ENCODE data around the gene ESM1. TPM values are rescaled to one million over a fixed set of nuclear protein-coding genes. Genes with fewer than 3 reads are reported as not detected.

The ESM1 gene
- total and polyA plus RNA-seq, 4 donors, result 0.08 to 0.28 TPM; not detected in 2

GRCh38 chr5:54969242-54969641 lies 16.2 kb downstream of the ESM1 start (continued):
- TF ChIP-seq REST (IDR thresholded peaks at IDR 0.05), result no peak
- no peak for TF ChIP-seq FOXA2 (IDR thresholded peaks at IDR 0.05)

- peaks cover 0 to 1% (median 0%) of the 10 kb centered on the region in 4 donors for H3K9me3 ChIP-seq (ENCODE audit: control insufficient read depth in 4 of 4, low read length in 3 of 4)
- H3K4me1 ChIP-seq (ENCODE audit: control insufficient read depth in 4 of 4, insufficient read depth in 4 of 4, low read length in 3 of 4), result no peaks in the 10 kb centered on the region
- DNase-seq (ENCODE audit: low spot score), result no peak
- H3K27ac ChIP-seq (ENCODE audit: low read depth in 1 of 2, low read length in 2 of 2), result no peak overlapping the region
- 67% methylated on average over 3 of the region's 3 CpGs for WGBS
- TF ChIP-seq SP1 (IDR thresholded peaks at IDR 0.05), result no peak
- TF ChIP-seq RAD21 (IDR thresholded peaks at IDR 0.05), result no peak
- TF ChIP-seq HNF4A (conservative IDR thresholded peaks at IDR 0.05), result no peak
- TF ChIP-seq MAX (IDR thresholded peaks at IDR 0.05), result no peak
- no peak for TF ChIP-seq RXRA (IDR thresholded peaks at IDR 0.05)
- no peak for TF ChIP-seq FOXA2 (IDR thresholded peaks at IDR 0.05)
- no peak for TF ChIP-seq CTCF (IDR thresholded peaks at IDR 0.05; ENCODE audit: low read depth, low read length, missing input control)
- TF ChIP-seq EGR1 (IDR thresholded peaks at IDR 0.05; ENCODE audit: low read depth in 2 of 2), result no peak
- no peak for TF ChIP-seq JUND (IDR thresholded peaks at IDR 0.05)
- TF ChIP-seq FOXA1 (IDR thresholded peaks at IDR 0.05), result no peak
- no peak for TF ChIP-seq TAF1 (conservative IDR thresholded peaks at IDR 0.05)
- no peaks in the 10 kb centered on the region for H3K36me3 ChIP-seq (ENCODE audit: control insufficient read depth in 4 of 4, insufficient read depth in 3 of 4, low read depth in 1 of 4, low read length in 3 of 4)
- H3K4me3 ChIP-seq (ENCODE audit: low read depth in 1 of 3, low read length in 3 of 3), result no peak overlapping the region
- peaks cover 0 to 3% (median 0%) of the 10 kb centered on the region in 4 donors for H3K27me3 ChIP-seq (ENCODE audit: control insufficient read depth in 4 of 4, insufficient read depth in 4 of 4, low read length in 3 of 4)
- no peak overlapping the region for H3K9ac ChIP-seq (ENCODE audit: low read depth in 1 of 2, low read length in 2 of 2)
Measured at GRCh38 chr5:54965806-54966205, 19.6 kb downstream of the ESM1 start.

GRCh38 chr5:54964405-54964804 lies 21.0 kb downstream of the ESM1 start:
- H3K9me3 ChIP-seq (ENCODE audit: control insufficient read depth in 4 of 4, low read length in 3 of 4), result peaks cover 0 to 1% (median 0%) of the 10 kb centered on the region in 4 donors
- DNase-seq (ENCODE audit: low spot score), result no peak
- no peaks in the 10 kb centered on the region for H3K4me1 ChIP-seq (ENCODE audit: control insufficient read depth in 4 of 4, insufficient read depth in 4 of 4, low read length in 3 of 4)
- no peak overlapping the region for H3K9ac ChIP-seq (ENCODE audit: low read depth in 1 of 2, low read length in 2 of 2)
- H3K36me3 ChIP-seq (ENCODE audit: control insufficient read depth in 4 of 4, insufficient read depth in 3 of 4, low read depth in 1 of 4, low read length in 3 of 4), result no peaks in the 10 kb centered on the region
- TF ChIP-seq RAD21 (IDR thresholded peaks at IDR 0.05) (no peak), RXRA (IDR thresholded peaks at IDR 0.05) (no peak), TAF1 (conservative IDR thresholded peaks at IDR 0.05) (no peak), NR2F2 (IDR thresholded peaks at IDR 0.05) (no peak), REST (IDR thresholded peaks at IDR 0.05) (no peak), ATF3 (IDR thresholded peaks at IDR 0.05) (no peak), ZBTB33 (IDR thresholded peaks at IDR 0.05) (no peak), MAX (IDR thresholded peaks at IDR 0.05) (no peak), HNF4A (conservative IDR thresholded peaks at IDR 0.05) (no peak)
- peaks cover 0 to 3% (median 0%) of the 10 kb centered on the region in 4 donors for H3K27me3 ChIP-seq (ENCODE audit: control insufficient read depth in 4 of 4, insufficient read depth in 4 of 4, low read length in 3 of 4)
- no peak overlapping the region for H3K4me3 ChIP-seq (ENCODE audit: low read depth in 1 of 3, low read length in 3 of 3)
- no peak overlapping the region for H3K27ac ChIP-seq (ENCODE audit: low read depth in 1 of 2, low read length in 2 of 2)

Data from liver (tissue), 9 donors.